Neural progenitor cell (in vitro differentiated cells): ENCODE measurements around the gene PIF1.

Experiments used
- CTCF ChIP-seq: fragments of 200-600 bp; sonication (generic); IDR thresholded peaks from 2 replicates; pipeline ENCODE4 v1.5.1; 2017; ENCODE audit warnings: antibody characterized with exemption, mild to moderate bottlenecking
- EZH2 ChIP-seq: fragments of 200-600 bp; sonication (generic); IDR thresholded peaks from 2 replicates; pipeline ENCODE4 v1.6.1; 2017; ENCODE audit warnings: antibody characterized with exemption, mild to moderate bottlenecking, moderate library complexity

- TF ChIP-seq EZH2 (no peak), CTCF (no peak)
These were observed 14.7 kb downstream of the PIF1 start for GRCh38 chr15:64810497-64811326.
